Stimulated activated CD8-positive, alpha-beta memory T cell treated with anti-CD3 and anti-CD28 coated beads, Interleukin-12 subunit alpha, Interleukin-12 subunit beta, amount 100 ng/mL, for 4 hours (primary cell): ENCODE data around the gene MYO10.

Source experiments
- DNase-seq: peaks from one replicate; pipeline ENCODE4 v3.0.0-alpha.2; 2020; ENCODE audit warnings: low read depth

The MYO10 gene

DNA sequence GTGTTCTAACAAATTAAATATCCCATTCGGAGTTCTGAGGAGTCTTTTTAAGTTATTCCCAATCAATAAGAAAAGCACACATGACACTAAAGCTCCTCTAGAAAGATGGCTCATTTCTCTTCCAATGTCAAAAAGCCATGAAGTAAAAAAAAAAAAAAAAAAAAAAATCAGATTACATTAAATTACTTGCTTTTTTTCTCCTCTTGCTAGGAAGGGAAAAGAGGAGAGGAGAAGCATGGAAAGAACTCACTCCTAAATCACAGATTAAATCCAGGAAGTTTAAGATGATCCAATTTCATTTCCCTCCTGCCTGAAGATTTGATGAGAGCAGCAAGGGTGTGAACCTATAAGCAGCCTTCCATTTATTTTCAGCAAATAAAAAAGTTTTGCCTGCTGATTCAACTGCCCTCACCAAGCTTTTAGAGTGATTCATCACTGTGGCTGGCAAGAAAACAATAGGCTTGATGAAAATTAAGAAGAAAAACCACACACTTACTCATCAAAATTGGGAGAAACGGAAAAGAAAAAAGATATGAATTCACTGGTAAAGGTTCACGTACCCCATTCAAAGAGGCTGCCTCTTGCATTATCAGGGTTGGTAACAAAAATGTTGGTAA, 19.7 kb downstream of the MYO10 start:
- no peak for DNase-seq

GRCh38 chr5:16914584-16914983, 21.5 kb downstream of the MYO10 start:
- no peak for DNase-seq

- no peak for DNase-seq
Measured at GRCh38 chr5:16914108-16914435, 22.0 kb downstream of the MYO10 start.

DNA sequence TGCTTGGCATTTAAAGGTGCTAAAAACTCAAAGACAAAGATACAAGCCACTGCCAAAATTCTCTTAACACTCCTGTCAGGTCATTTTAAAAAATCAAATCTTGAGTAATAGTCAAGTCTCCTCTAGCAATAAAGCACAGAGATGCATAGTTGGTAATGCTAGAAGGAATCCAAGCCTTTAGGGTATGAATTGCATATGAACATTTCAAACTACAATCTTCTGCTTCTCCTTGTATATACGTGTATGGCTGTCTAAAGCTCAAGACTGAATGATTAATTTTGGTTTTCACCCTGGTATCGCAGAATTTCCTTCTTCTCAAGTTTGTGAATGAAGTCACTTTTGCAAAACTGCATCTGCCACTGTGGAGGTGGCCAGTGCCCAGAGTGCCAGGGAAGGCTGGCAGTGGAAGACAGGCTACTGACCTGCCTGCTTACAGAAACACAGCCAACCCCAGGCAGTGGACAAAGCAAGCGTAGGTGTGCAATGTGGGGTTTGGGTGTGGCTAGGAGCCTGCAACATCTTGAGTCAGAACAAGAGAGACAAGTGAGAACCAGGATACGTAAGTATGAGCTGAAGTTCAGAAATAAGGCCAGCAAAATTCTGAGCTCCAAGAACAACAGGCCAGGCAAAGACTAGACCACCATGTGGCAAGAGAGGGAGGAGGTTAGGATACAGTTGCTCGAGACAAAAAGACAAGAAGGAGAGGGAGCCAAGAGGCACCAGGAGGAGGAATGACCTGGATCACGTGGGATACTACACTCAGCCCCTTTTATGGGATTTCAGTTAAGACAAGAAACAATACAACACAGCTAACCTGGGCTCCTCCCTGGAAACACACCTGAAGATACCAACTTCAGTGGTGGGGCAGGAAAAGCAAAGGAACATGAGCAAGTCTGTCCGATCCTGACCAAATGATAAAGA, 22.6 kb downstream of the MYO10 start:
- no peak for DNase-seq

DNA sequence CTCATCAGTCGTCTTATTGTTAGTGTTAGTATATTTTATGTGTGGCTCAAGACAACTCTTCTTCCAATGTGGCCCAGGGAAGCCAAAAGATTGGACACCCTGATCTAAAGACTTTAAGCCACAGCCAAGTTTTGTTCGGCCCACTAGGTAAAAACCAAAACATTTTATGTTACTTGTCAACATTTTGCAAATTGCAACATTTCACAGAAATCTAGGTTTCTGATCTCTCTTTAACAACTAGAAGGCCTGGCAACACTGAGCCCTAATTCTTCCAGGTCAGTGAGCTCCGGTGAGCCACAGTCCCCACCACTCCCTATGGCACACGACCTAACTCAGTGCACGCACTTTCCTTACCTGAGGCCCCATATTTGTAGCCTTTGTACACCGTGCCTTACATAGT, 24.0 kb downstream of the MYO10 start:
- no peak for DNase-seq

GRCh38 chr5:16909464-16909863, 26.6 kb downstream of the MYO10 start:
- DNase-seq, result no peak

DNA sequence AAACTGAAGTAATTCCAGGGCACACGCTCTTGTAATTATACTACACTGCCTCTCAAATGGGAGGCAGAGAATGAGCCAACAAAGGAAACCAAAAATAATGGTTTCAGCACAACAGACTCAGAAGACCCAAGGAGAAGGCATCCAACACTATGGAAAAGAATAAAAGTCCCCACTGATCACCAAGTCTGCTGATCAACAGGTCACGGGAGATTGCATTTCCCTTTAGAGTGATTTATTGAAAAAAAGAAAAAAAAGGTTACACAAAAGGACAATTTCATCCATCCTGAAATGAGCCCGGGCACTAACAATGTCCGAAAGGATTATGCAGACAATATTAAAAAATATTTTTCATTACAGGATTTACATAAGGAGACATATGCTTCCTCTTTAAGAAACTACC, 28.8 kb downstream of the MYO10 start:
- no peak for DNase-seq

- DNase-seq, result no peak
Measured at GRCh38 chr5:16906255-16906654, 29.8 kb downstream of the MYO10 start.

GRCh38 chr5:16903480-16904300, 32.4 kb downstream of the MYO10 start:
- DNase-seq, result no peak

DNA sequence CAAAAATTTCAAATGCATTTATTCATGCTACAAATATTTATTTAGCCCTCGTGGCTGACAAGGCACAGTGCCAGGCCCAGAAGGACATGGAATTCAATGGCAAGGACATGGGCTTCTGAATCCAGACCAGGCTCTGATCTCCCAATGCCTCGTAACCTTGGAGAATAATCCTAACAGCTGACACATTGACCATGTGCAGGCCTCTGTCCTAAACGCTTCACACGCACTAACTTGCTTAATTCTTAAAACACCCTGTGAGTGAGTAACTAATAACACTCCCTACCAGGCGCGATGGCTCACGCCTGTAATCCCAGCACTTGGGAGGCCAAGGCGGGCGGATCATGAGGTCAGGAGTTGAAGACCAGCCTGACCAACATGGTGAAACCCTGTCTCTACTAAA, 33.2 kb downstream of the MYO10 start:
- no peak for DNase-seq

DNA sequence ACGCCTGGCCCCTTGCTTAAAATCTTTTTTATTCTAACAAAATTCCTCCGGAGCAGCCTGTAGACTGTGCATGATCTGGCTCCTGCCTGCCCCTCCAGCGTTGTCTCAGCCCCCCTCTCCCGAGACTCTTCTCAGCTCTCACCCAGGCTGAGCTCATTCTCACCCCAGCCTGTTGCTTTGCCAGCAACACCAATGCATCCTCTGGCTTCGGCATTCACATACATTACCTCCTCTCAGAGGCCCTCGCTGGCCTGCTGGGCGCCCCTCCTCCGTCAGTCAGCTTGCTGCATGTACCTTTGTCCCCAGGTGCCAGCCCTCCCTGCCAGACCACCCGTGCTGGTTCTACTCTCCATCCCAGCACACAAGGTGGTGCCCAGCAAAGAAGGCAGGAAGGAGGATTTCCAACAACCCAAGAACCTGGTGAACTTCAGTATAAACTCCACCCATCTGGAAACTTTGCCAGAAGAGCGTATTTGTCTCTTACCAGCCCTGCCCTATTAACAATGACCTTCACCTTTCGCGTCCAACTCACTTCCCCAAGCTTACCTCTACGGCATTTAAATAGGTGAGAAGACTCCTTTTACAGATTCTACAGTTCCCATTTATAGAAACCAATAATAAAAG, 35.0 kb downstream of the MYO10 start:
- no peak for DNase-seq

DNA sequence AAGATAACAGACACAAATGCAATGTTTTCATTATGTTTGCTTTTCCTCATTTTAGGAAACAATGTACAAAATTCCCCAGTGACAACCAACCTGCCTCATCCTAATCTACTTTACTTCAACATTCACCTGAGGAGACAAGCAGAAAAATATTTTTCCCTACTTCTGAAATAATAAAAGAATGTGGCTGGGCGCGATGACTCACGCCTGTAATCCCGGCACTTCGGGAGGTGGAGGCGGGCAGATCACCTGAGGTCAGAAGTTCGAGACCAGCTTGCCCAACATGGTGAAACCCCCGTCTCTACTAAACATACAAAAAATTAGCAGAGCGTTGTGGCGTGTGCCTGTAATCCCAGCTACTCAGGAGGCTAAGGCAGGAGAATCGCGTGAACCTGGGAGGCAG, 36.9 kb downstream of the MYO10 start:
- no peak for DNase-seq

- no peak for DNase-seq
Measured at GRCh38 chr5:16897800-16898199, 38.3 kb downstream of the MYO10 start.

DNA sequence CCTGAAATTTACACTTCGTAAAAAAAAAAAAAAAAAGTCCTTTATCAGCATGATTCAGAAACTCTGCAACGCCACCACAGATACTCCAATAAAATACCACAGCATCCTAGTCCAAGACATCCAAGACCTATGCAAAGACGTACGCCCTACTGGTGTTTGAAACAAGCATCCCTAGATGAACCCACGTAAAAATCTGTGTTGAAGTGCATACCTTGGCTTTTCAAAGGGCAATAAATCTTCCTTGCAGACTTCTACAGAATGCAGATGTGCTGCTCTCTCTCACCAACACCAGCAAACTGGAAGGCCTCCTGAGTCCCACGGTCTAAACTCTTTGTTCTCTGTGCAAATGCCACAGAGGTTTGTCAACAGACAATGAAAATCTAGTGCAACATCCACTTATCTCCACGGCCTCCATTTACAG, 38.8 kb downstream of the MYO10 start:
- no peak for DNase-seq

DNA sequence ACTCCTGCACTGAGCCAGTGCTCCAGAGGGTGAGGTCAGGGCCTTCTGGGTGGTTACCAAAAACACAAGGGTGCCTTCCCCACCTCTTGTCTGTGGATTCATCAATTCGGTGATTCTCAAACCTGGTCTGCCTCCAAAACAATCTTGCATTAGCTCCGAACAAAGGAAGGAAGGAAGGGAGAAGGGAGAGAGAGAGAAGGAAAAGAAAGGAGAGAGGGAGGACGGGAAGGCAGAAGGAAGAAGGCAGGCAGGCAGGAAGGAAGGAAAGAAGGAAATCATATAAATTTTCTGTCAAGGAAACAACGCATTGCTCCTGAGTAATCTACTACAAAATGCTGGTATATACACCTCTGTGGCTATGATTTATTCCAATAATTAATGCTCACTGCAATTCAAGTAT, 39.3 kb downstream of the MYO10 start:
- no peak for DNase-seq

GRCh38 chr5:16894236-16895057, 41.6 kb downstream of the MYO10 start:
- no peak for DNase-seq

DNA sequence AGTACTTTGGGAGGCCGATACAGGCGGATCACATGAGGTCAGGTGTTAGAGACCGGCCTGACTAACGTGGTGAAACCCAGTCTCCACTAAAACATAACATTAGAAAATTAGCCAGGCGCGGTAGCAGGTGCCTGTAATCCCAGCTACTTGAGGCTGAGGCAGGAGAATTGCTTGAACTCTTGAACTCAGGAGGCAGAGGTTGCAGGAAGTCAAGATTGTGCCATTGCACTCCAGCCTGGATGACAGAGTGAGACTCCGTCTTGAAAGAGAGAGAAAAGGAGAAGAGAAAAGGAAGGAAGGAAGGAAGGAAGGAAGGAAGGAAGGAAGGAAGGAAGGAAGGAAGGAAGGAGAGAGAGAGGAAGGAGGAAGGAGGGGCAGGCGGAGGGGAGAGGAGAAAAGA, 45.1 kb downstream of the MYO10 start:
- DNase-seq, result no peak

GRCh38 chr5:16889972-16890519, 46.0 kb downstream of the MYO10 start:
- DNase-seq, result no peak

DNA sequence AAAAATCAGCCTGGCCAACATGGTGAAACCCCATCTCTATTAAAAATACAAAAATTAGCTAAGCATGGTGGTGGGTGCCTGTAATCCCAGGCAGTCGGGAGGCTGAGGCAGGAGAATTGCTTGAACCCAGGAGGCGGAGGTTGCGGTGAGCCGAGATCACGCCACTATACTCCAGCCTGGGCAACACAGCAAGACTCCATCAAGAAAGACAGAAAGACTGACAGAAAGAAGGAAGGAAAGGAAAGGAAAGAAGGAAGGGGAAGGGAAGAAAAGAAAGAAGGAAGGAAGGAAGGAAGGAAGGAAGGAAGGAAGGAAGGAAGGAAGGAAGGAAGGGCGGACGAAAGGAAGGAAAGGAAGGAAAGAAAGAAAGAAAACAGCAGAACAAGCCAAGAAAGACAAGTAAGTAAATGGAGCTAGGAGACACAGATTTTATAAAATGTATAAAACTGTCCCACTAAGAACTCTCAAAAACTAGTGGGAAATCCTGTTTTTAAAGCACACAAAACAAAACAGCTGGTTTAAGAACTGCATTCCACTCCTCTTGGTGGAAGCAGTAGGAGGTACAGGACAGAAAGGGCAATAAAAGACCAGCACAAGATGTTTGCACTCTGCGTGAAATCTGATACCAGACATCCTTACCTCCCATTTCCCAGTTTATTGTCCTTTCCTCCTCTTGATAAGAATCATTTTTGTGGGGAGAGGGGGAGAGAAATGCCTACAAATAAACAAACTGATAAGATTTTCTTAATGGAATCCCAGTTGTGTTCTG, 46.7 kb downstream of the MYO10 start:
- DNase-seq, result no peak

- DNase-seq, result no peak
Measured at GRCh38 chr5:16888694-16889124, 47.4 kb downstream of the MYO10 start.
